Spleen (tissue), 7 donors: ENCODE measurements around the gene MEGF6.

Source experiments
- POLR2A ChIP-seq, 3 donors: fragments of 450-650 bp; IDR thresholded peaks; one replicate each; pipeline ENCODE4 v1.5.1; 2017; ENCODE audit warnings: antibody characterized with exemption in 3 of 3, mild to moderate bottlenecking in 1 of 3
- TF ChIP-seq, protein P1 (sequence below), 11 experiments: fragments of 200-600 bp in 7 of 11; fragments of 450-650 bp in 4 of 11; sonication (generic) in 4 of 11; IDR thresholded peaks in 8 of 11; conservative IDR thresholded peaks in 3 of 11; 1 replicate in 7 of 11; 2 replicates in 4 of 11; pipeline versions ENCODE4 v1.4.0 to v1.8.0; 2016 to 2021; ENCODE audit warnings: antibody characterized with exemption in 11 of 11, inconsistent platforms in 4 of 11, mild to moderate bottlenecking in 1 of 11
- donor health status: DM: no; HTN: no; CAD: no; lungs with moderate emphysema.
- donor health status: DM: no; HTN: no; CAD: no.
- donor health status: DM: no; HTN: no; CAD: no.

DNA sequence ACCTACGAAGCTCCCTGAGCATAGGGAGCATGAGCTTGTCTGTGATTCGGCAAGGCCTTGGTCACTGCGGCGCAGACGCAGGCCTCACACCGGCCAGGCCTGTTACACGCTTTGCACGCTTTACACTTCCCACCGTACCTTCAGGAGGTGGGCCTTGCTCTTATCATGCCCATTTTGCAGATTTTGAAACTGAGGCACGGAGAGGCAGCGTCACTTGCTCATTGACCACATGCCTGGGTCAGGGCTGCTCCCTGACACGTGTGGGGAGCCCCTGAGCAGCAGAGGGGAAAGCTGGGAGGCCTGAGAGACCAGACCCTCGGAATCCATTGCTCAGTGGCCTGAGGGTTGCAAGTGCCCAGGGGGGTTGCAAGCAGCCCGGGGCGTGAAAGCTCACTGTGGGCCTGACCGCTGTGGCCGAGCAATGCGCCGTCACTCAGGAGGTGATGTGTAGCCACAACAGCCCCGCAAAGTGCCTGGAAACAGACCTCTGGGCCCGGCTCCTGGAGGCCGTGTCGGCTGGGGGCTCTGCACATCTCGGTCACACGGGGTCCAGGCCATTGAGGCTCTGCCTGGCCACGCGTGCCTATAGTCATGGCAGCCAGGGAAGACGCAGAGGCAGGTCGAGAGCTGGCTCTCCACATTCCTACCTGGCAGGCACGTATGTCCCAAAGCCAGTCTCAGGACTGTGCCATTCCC is 149.9 kb downstream of the MEGF6 start:
- TF ChIP-seq, protein P1, sequence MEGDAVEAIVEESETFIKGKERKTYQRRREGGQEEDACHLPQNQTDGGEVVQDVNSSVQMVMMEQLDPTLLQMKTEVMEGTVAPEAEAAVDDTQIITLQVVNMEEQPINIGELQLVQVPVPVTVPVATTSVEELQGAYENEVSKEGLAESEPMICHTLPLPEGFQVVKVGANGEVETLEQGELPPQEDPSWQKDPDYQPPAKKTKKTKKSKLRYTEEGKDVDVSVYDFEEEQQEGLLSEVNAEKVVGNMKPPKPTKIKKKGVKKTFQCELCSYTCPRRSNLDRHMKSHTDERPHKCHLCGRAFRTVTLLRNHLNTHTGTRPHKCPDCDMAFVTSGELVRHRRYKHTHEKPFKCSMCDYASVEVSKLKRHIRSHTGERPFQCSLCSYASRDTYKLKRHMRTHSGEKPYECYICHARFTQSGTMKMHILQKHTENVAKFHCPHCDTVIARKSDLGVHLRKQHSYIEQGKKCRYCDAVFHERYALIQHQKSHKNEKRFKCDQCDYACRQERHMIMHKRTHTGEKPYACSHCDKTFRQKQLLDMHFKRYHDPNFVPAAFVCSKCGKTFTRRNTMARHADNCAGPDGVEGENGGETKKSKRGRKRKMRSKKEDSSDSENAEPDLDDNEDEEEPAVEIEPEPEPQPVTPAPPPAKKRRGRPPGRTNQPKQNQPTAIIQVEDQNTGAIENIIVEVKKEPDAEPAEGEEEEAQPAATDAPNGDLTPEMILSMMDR (IDR thresholded peaks at IDR 0.05 in 8 of 11, conservative IDR thresholded peaks at IDR 0.05 in 3 of 11), result no peak
- no peak for TF ChIP-seq POLR2A (IDR thresholded peaks at IDR 0.05)
